Motor neuron (in vitro differentiated cells): ENCODE results near the gene PHC2. TPM values are rescaled to one million over a fixed set of nuclear protein-coding genes. Genes with fewer than 3 reads are reported as not detected.
A peak's percentile ranks its signal among the peaks of the same experiment; 100 is the strongest.

Experiments used
- ATAC-seq, 8 experiments: fragments of 200-7000 bp; cut with Tn5 transposase; replicated peaks in 6 of 8; 2 replicates each; pipeline ENCODE4 v1.8.0; 2021; ENCODE audit warnings: mild to moderate bottlenecking in 8 of 8, moderate library complexity in 8 of 8
- H3K27ac ChIP-seq, 2 donors: fragments of 250-450 bp; sonication (Bioruptor Pico); 2 replicates each; pipeline ENCODE4 v1.9.0; 2021; ENCODE audit warnings: antibody characterized with exemption in 2 of 2, mild to moderate bottlenecking in 2 of 2, moderate library complexity in 1 of 2
- H3K4me1 ChIP-seq, 2 donors: fragments of 250-450 bp; sonication (Bioruptor Pico); replicated peaks in 1 of 2; 2 replicates each; pipeline ENCODE4 v1.6.1; 2021; ENCODE audit warnings: antibody characterized with exemption in 2 of 2, mild to moderate bottlenecking in 2 of 2, moderate library complexity in 1 of 2
- H3K4me3 ChIP-seq, 5 donors: fragments of 250-450 bp; sonication (Bioruptor Pico); 2 replicates each; pipeline ENCODE4 v1.9.0; 2021; ENCODE audit warnings: antibody characterized with exemption in 5 of 5, mild to moderate bottlenecking in 5 of 5, moderate library complexity in 4 of 5
- WGBS, 10 experiments: fragments of 450-650 bp; shearing (Covaris generic); methylation state at CpG; one replicate each; pipeline ENCODE4 v1.0.0; 2022; 5-methylcytosine and 5-hydroxymethylcytosine counted together
- in situ Hi-C, 9 experiments: fragments of 400-800 bp; cut with MboI; loops; one replicate each; pipeline ENCODE4 v1.15.0; 2021; ENCODE audit warnings: low sequenced_read_pairs in 9 of 9, low pct_unique_long_range_greater_than_20kb in 2 of 9; ENCODE audit not compliant: unreplicated experiment in 9 of 9
- total RNA-seq, 8 experiments: library from RNA; unstranded; fragments of 300-600 nt; gene quantifications; 2 replicates each; pipeline versions ENCODE4 v1.2.3 to v1.2.4, GENCODE V29; 2022

Gene PHC2
- total RNA-seq, 8 experiments from 2014 or later: 42.0 to 256 (median 89.5) TPM

- WGBS, 10 experiments: 56 to 95% (median 87%) methylated on average over 3 to 11 of the region's 14 CpGs; no CpG with 5 or more reads in 1 of the 10 experiments
- no peak overlapping the region for H3K4me3 ChIP-seq
- H3K4me1 ChIP-seq: no peaks in the 10 kb centered on the region
- in situ Hi-C loops: no loop called here
- peak in 1 of 8 experiments; percentile 13 for ATAC-seq
- no peak overlapping the region for H3K27ac ChIP-seq
Observed at GRCh38 chr1:33323663-33324477, 107.0 kb downstream of the PHC2 start.

- Histone ChIP-seq H3K4me3 (no peak overlapping the region), H3K4me1 (no peaks in the 10 kb centered on the region), H3K27ac (no peak overlapping the region)
- ATAC-seq: no peak
- in situ Hi-C loops: no loop called here
- 57 to 100% (median 89%) methylated on average over 1 to 8 of the region's 10 CpGs; no CpG with 5 or more reads in 4 of the 10 experiments for WGBS, 10 experiments
Observed at GRCh38 chr1:33322870-33323585, 107.9 kb downstream of the PHC2 start.

- Histone ChIP-seq H3K27ac (no peak overlapping the region), H3K4me1 (no peaks in the 10 kb centered on the region), H3K4me3 (no peak overlapping the region)
- ATAC-seq: no peak
- 80 to 91% (median 88%) methylated on average over 3 to 6 of the region's 6 CpGs; no CpG with 5 or more reads in 7 of the 10 experiments for WGBS, 10 experiments
- in situ Hi-C loops: no loop called here
Observed at GRCh38 chr1:33322109-33322508, 108.8 kb downstream of the PHC2 start.

- in situ Hi-C loops: no loop called here
- H3K4me3 ChIP-seq: no peak overlapping the region
- peak in 2 of 8 experiments; percentile 6 to 8 for ATAC-seq
- H3K27ac ChIP-seq: no peak overlapping the region
- H3K4me1 ChIP-seq: no peaks in the 10 kb centered on the region
- 89 to 97% (median 94%) methylated on average over 3 to 5 of the region's 5 CpGs; no CpG with 5 or more reads in 6 of the 10 experiments for WGBS, 10 experiments
Observed at GRCh38 chr1:33321178-33321577, 109.7 kb downstream of the PHC2 start.

- peak in 4 of 8 experiments; percentile 7 to 12 (median 10) for ATAC-seq
- 67 to 100% (median 83%) methylated on average over 1 to 7 of the region's 8 CpGs; no CpG with 5 or more reads in 4 of the 10 experiments for WGBS, 10 experiments
- in situ Hi-C loops: no loop called here
- Histone ChIP-seq H3K4me1 (no peaks in the 10 kb centered on the region), H3K4me3 (no peak within 1 kb of the TSS), H3K27ac (no peak within 1 kb of the TSS)
Observed at GRCh38 chr1:33320619-33321165, 110.2 kb downstream of the PHC2 start, which contains the start of gene A3GALT2. TSS of gene A3GALT2 (minus strand) at chr1:33321098. CDS start at chr1:33321098, 0 bp downstream.

GRCh38 chr1:33319949-33320618 lies 110.8 kb downstream of the PHC2 start:
- WGBS, 10 experiments: 0 to 92% (median 79%) methylated on average over 1 to 11 of the region's 12 CpGs; no CpG with 5 or more reads in 2 of the 10 experiments
- no peak overlapping the region for H3K27ac ChIP-seq
- peak in 6 of 8 experiments; percentile 5 to 35 (median 16) for ATAC-seq
- H3K4me3 ChIP-seq: no peak overlapping the region
- H3K4me1 ChIP-seq: no peaks in the 10 kb centered on the region
- in situ Hi-C loops: no loop called here

- no peak for ATAC-seq
- 78 to 100% (median 90%) methylated on average over 1 to 9 of the region's 9 CpGs; no CpG with 5 or more reads in 2 of the 10 experiments for WGBS, 10 experiments
- Histone ChIP-seq H3K4me3 (no peak overlapping the region), H3K4me1 (no peaks in the 10 kb centered on the region), H3K27ac (no peak overlapping the region)
- in situ Hi-C loops: no loop called here
Observed at GRCh38 chr1:33319186-33319948, 111.5 kb downstream of the PHC2 start.

- 27 to 74% (median 73%) methylated on average over 2 to 6 of the region's 6 CpGs; no CpG with 5 or more reads in 3 of the 10 experiments for WGBS, 10 experiments
- ATAC-seq: no peak
- no peak overlapping the region for H3K27ac ChIP-seq
- H3K4me1 ChIP-seq: no peaks in the 10 kb centered on the region
- H3K4me3 ChIP-seq: no peak overlapping the region
- in situ Hi-C loops: no loop called here
Observed at GRCh38 chr1:33317946-33318345, 112.9 kb downstream of the PHC2 start.

GRCh38 chr1:33317354-33317753 lies 113.5 kb downstream of the PHC2 start:
- whole genome bisulfite sequencing, 10 experiments: 0 to 86% (median 67%) methylated on average over 1 of the region's 1 CpG; no CpG with 5 or more reads in 3 of the 10 experiments
- no peak for ATAC-seq

GRCh38 chr1:33316601-33317000 lies 114.3 kb downstream of the PHC2 start:
- WGBS, 10 experiments: 50 to 100% (median 83%) methylated on average over 1 to 2 of the region's 2 CpGs; no CpG with 5 or more reads in 4 of the 10 experiments
- H3K27ac ChIP-seq: no peak overlapping the region
- in situ Hi-C loops: no loop called here
- ATAC-seq: no peak
- H3K4me3 ChIP-seq: no peak overlapping the region
- no peaks in the 10 kb centered on the region for H3K4me1 ChIP-seq

More at GRCh38 chr1:33317354-33317753, 113.5 kb downstream of the PHC2 start:
- Histone ChIP-seq H3K4me3 (no peak overlapping the region), H3K27ac (no peak overlapping the region), H3K4me1 (no peaks in the 10 kb centered on the region)
- in situ Hi-C loops: no loop called here

- no peak for ATAC-seq
Observed at GRCh38 chr1:33314416-33314815, 116.5 kb downstream of the PHC2 start.

GRCh38 chr1:33312413-33312749 lies 118.5 kb downstream of the PHC2 start:
- 60 to 80% methylated on average over 1 to 2 of the region's 5 CpGs; no CpG with 5 or more reads in 8 of the 10 experiments for WGBS, 10 experiments
- Histone ChIP-seq H3K4me3 (no peak overlapping the region), H3K27ac (no peak overlapping the region), H3K4me1 (no peaks in the 10 kb centered on the region)
- in situ Hi-C loops: no loop called here
- no peak for ATAC-seq

More at GRCh38 chr1:33314416-33314815, 116.5 kb downstream of the PHC2 start:
- WGBS, 10 experiments: 77 to 94% (median 88%) methylated on average over 1 to 8 of the region's 9 CpGs; no CpG with 5 or more reads in 2 of the 10 experiments
- H3K4me1 ChIP-seq: no peaks in the 10 kb centered on the region
- no peak overlapping the region for H3K27ac ChIP-seq
- in situ Hi-C loops: no loop called here
- H3K4me3 ChIP-seq: no peak overlapping the region
